NCI-H345 treated with DMSO at 0.1 percent for 48 hours (cell line): ENCODE results near the gene PSMD6.

ENCODE experiments used
- DNase-seq: peaks from one replicate; lab custom pipeline; 2025; ENCODE audit not compliant: unreplicated experiment; lab: John Stamatoyannopoulos, UW

PSMD6 gene

GRCh38 chr3:64011685-64012084 lies 11.6 kb downstream of the PSMD6 start:
- no peak for DNase-seq

- DNase-seq: no peak
These were observed 13.1 kb downstream of the PSMD6 start for GRCh38 chr3:64010199-64010598.

- DNase-seq: no peak
These were observed 13.8 kb downstream of the PSMD6 start for GRCh38 chr3:64009528-64009927.

GRCh38 chr3:64008487-64009351 lies 14.6 kb downstream of the PSMD6 start:
- no peak for DNase-seq

GRCh38 chr3:64008017-64008416 lies 15.3 kb downstream of the PSMD6 start:
- DNase-seq: no peak

- no peak for DNase-seq
These were observed 19.7 kb downstream of the PSMD6 start for GRCh38 chr3:64003589-64003988.

GRCh38 chr3:64002233-64002632 lies 21.1 kb downstream of the PSMD6 start:
- DNase-seq: no peak

- DNase-seq: no peak
These were observed 22.7 kb downstream of the PSMD6 start for GRCh38 chr3:64000453-64001055.

GRCh38 chr3:63998852-63999754 lies 24.2 kb downstream of the PSMD6 start:
- DNase-seq: no peak

GRCh38 chr3:63995086-63995485 lies 28.2 kb downstream of the PSMD6 start:
- DNase-seq: no peak

- peak; percentile 5 for DNase-seq
These were observed 29.6 kb downstream of the PSMD6 start for GRCh38 chr3:63993653-63994079.

- no peak for DNase-seq
These were observed 30.6 kb downstream of the PSMD6 start for GRCh38 chr3:63992516-63993209.

- no peak for DNase-seq
These were observed 31.6 kb downstream of the PSMD6 start for GRCh38 chr3:63991666-63992065.

- DNase-seq: no peak
These were observed 32.6 kb downstream of the PSMD6 start for GRCh38 chr3:63990733-63991132.

- DNase-seq: no peak
These were observed 33.1 kb downstream of the PSMD6 start for GRCh38 chr3:63990204-63990603.

GRCh38 chr3:63988943-63989342 lies 34.4 kb downstream of the PSMD6 start:
- no peak for DNase-seq

GRCh38 chr3:63986831-63987230 lies 36.5 kb downstream of the PSMD6 start:
- no peak for DNase-seq

GRCh38 chr3:63986146-63986545 lies 37.1 kb downstream of the PSMD6 start:
- no peak for DNase-seq

- no peak for DNase-seq
These were observed 38.9 kb downstream of the PSMD6 start for GRCh38 chr3:63984391-63984790.

- DNase-seq: no peak
These were observed 41.3 kb downstream of the PSMD6 start for GRCh38 chr3:63981980-63982379.
